ENCODE measurements around the gene LRCH4. TPM values are rescaled to one million over a fixed set of nuclear protein-coding genes. Genes with fewer than 3 reads are reported as not detected.
A peak's percentile ranks its signal among the peaks of the same experiment; 100 is the strongest.

LRCH4 gene
- total and polyA plus RNA-seq, 2 of the 8 experiments (the other 6 are each of a cell fraction or from before 2014, with no cell fraction given): 15.5 to 36.6 TPM

DNA sequence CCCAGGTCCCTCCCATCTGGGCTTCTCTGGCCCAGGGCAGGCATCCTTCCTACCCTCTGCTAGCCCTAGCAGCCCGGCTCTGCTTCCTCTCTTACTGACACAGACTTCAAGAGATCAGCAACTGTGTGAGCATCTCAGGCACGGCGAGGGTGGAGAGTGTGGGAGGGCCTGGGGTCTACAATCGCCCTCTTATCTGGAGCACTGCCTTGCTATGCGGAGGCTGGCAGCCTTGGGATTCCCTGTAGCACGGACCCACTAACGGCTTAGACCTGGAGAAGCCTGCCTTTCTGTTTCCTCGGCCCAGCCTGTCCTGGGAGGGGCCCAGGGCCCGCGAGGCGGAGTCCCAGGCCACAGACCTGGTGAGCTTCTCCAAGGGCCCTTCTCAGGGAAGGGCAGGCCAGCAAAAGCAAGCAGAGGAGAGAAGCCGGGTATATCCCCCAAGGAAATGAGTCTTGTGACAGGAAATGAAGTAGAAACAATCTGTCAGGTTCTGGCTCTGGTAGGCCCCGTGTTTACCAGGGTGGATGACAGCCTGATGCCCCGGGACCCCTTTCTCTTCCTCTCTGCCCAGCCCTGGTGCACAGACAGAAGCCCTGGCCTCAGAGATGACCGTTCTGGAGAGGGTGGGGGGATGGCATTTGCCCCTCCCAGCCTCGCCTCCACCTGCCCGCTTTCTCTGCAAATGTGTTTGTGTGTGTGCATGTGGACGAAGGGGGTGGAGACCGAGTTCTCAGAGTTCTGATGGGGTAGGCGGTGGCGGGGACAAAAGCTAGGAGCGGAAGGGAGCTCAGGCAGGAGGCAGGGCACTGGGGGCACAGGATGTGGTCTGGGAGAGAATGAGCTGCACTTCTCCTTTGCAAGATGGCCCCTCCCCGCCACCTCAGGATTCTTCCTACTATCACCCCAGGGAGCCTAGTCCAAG lies 2.5 kb downstream of the LRCH4 start:
- H3K18ac ChIP-seq (ENCODE audit: extremely low read depth, low read length): no peak overlapping the region
- CTCF ChIA-PET (ENCODE audit: partially characterized antibody): interaction anchor here (0.6 to 11.4 kb wide), 17 partner anchors 11 to 1820 kb away, joined by 3 to 171 read pairs (median 4); partner anchors contain the start of genes POP7 and SAP25
- peak overlapping the region; percentile 29 for H3K27ac ChIP-seq (ENCODE audit: low read depth, low read length)
- H3K79me2 ChIP-seq (ENCODE audit: control insufficient read depth in 1 of 2, insufficient read depth in 2 of 2, low read length in 2 of 2): peaks cover 0 to 11% of the 10 kb centered on the region in 2 experiments; a peak in 1 of 4 replicates
- 79% methylated on average over 23 of the region's 23 CpGs; no CpG with 5 or more reads in 1 of the 2 experiments for WGBS, 2 experiments (ENCODE audit: extremely low coverage in 1 of 2, insufficient coverage in 1 of 2, insufficient read length in 1 of 2, insufficient replicate concordance in 2 of 2, low coverage in 1 of 2, low lambda C conversion rate in 2 of 2, missing lambda C conversion rate in 1 of 2)
- no peak overlapping the region for H3K14ac ChIP-seq (ENCODE audit: insufficient read length)
- FAIRE-seq: no peak
- H3K9me3 ChIP-seq (ENCODE audit: insufficient read depth in 2 of 2, low read depth in 1 of 2, low read length in 1 of 2): no peaks in the 10 kb centered on the region
- H3K4ac ChIP-seq (replicated peaks; ENCODE audit: insufficient read length, low read depth, low read length): no peak overlapping the region
- no peak overlapping the region for H2AFZ ChIP-seq (ENCODE audit: low read length)
- H2BK5ac ChIP-seq (ENCODE audit: low read depth, low read length): peak overlapping the region; percentile 76; the same call in 1 of the 2 replicates
- H3K4me1 ChIP-seq (replicated peaks in 1 of 4; ENCODE audit: control insufficient read depth in 3 of 4, insufficient read depth in 4 of 4, low read length in 3 of 4): peaks cover 0 to 22% (median 13%) of the 10 kb centered on the region in 4 experiments; a peak in 6 of 7 replicates
- H2BK20ac ChIP-seq (ENCODE audit: low read length): no peak overlapping the region
- H3K9ac ChIP-seq (replicated peaks in 1 of 4; ENCODE audit: extremely low read depth in 1 of 4, low read depth in 3 of 4, low read length in 3 of 4): peak overlapping the region in 1 of 4 experiments; percentile 31; a peak in 1 of 7 replicates
- no peak overlapping the region for H2BK120ac ChIP-seq (replicated peaks; ENCODE audit: low read depth, low read length)
- H3K27me3 ChIP-seq (replicated peaks in 1 of 4; ENCODE audit: control insufficient read depth in 3 of 4, extremely low read depth in 1 of 4, insufficient read depth in 3 of 4, low read length in 3 of 4): peaks cover 0 to 2% (median 0%) of the 10 kb centered on the region in 4 experiments; a peak in 1 of 7 replicates
- H2AK5ac ChIP-seq (ENCODE audit: low read depth, low read length): 0 out of 2 replicates have a peak overlapping the region, but pooled peaks have one; percentile 56
- peaks cover 5% of the 10 kb centered on the region for H3K79me1 ChIP-seq (ENCODE audit: low read depth, low read length)
- no peak for DNase-seq (ENCODE audit: low read depth in 1 of 2, low spot score in 2 of 2)
- peak overlapping the region in 2 of 4 experiments; percentile 4 to 80; a peak in 4 of 8 replicates for H3K4me3 ChIP-seq (ENCODE audit: extremely low read depth in 1 of 4, insufficient read depth in 2 of 4, low read depth in 3 of 4, low read length in 4 of 4)
- H3K56ac ChIP-seq (replicated peaks; ENCODE audit: insufficient read length, low read depth, low read length): no peak overlapping the region
- H4K91ac ChIP-seq (replicated peaks; ENCODE audit: insufficient read length, low read length): peak overlapping the region; percentile 12
- POLR2A ChIA-PET (ENCODE audit: partially characterized antibody): interaction anchor here (1.0 to 10.0 kb wide), 13 partner anchors 9 to 154 kb away, joined by 3 to 172 read pairs (median 4); partner anchors contain the start of genes PCOLCE, PPP1R35, SAP25 and ZCWPW1
- no peak overlapping the region for H3K23ac ChIP-seq (ENCODE audit: insufficient read length)
- peaks cover 15 to 26% (median 18%) of the 10 kb centered on the region in 4 experiments for H3K36me3 ChIP-seq (ENCODE audit: control insufficient read depth in 2 of 4, insufficient read depth in 4 of 4, low read length in 3 of 4)
- peak overlapping the region; percentile 30; the same call in 1 of the 2 replicates for H2BK12ac ChIP-seq (ENCODE audit: low read depth, low read length)
- peaks cover 17% of the 10 kb centered on the region for H3K23me2 ChIP-seq (ENCODE audit: low read depth, low read length)
- no peak overlapping the region for H2BK15ac ChIP-seq (ENCODE audit: low read length)
- peaks cover 2 to 14% of the 10 kb centered on the region in 2 experiments for H4K20me1 ChIP-seq (replicated peaks in 1 of 2; ENCODE audit: control insufficient read depth in 1 of 2, insufficient read depth in 2 of 2, low read length in 2 of 2)
- H4K5ac ChIP-seq (ENCODE audit: insufficient read length, low read depth, low read length): no peak overlapping the region
- no peak overlapping the region for H4K8ac ChIP-seq (ENCODE audit: extremely low read depth, insufficient read depth, low read length)
- peak overlapping the region; percentile 75 to 92 for H3K4me2 ChIP-seq (ENCODE audit: insufficient read depth in 1 of 2, low read depth in 2 of 2, low read length in 2 of 2)
- TF ChIP-seq PHF8 (conservative IDR thresholded peaks at IDR 0.05; ENCODE audit: low read depth, low read length) (no peak), RAD21 (IDR thresholded peaks at IDR 0.05 in 1 of 2, conservative IDR thresholded peaks at IDR 0.05 in 1 of 2; ENCODE audit: low read depth in 2 of 2, low read length in 2 of 2) (no peak), CHD1 (IDR thresholded peaks at IDR 0.05; ENCODE audit: low read depth, low read length) (no peak)

Data from H1 (cell line).